ENCODE results near the gene ANKH. TPM values are rescaled to one million over a fixed set of nuclear protein-coding genes. Genes with fewer than 3 reads are reported as not detected.
A peak's percentile ranks its signal among the peaks of the same experiment; 100 is the strongest.

Gene ANKH
- polyA plus RNA-seq, 3 donors, result 2.4 to 6.3 (median 3.1) TPM

DNA sequence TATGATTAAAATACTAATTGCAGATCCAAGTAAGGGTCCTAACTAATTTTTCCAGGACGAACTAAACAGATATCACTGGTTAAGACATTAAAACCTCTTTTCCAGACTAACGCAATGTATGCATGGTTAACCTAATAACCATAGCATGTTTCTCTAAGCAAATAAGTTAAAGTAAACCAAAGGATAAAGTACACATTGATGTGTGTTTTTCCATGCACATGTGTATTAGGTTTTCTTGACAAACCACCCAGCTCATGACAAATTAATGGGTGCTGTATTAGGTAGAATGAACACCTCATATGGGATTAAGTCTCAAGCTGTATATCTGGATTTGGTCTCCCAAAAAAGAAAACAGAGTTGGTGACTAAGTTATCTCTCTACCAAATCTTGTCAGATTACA, 45.6 kb downstream of the ANKH start:
- intact Hi-C loops (cut with micrococcal nuclease), result no loop called here
- H3K27ac Mint-ChIP-seq, result no peak overlapping the region

DNA sequence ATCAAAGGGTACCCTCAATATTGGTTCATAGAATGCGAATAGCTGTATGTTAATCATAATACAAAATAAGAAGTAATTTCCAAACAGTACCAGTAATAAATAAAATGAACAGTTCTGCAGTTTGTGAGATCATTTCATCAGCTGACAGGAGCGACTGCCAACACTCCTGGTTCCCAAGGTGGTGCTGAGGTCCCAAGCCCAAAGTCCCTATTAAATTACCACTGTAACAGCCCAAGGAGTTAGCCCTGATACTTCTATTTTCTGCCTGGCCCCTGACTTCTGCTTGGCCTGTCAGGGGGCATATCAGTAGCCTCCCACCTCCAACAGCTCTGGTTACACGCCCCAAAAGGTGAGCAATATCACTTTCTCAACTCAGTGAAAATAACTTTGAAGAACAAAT, 47.1 kb downstream of the ANKH start:
- H3K9ac ChIP-seq (ENCODE audit: insufficient read depth, low read length, poor library complexity, severe bottlenecking), result no peak overlapping the region
- intact Hi-C loops (cut with micrococcal nuclease), result no loop called here
- 100% methylated on average over 1 of the region's 3 CpGs for WGBS (ENCODE audit: insufficient coverage)
- Mint-ChIP-seq H3K4me1 (no peaks in the 10 kb centered on the region), H3K36me3 (peaks cover 0 to 8% of the 10 kb centered on the region in 2 donors), H3K27me3 (ENCODE audit: low read depth in 3 of 3) (peaks cover 0 to 2% (median 0%) of the 10 kb centered on the region in 3 donors), H3K4me3 (no peak overlapping the region), H3K27ac (peak overlapping the region in 1 of 7 donors; percentile 8), H3K9me3 (peaks cover 0 to 4% (median 0%) of the 10 kb centered on the region in 7 donors)
- H3K4me3 ChIP-seq (replicated peaks in 1 of 3; ENCODE audit: low read depth in 2 of 3, low read length in 3 of 3), result no peak overlapping the region
- H3K4me2 ChIP-seq (replicated peaks; ENCODE audit: extremely low read depth, low read length, poor library complexity, severe bottlenecking), result no peak overlapping the region
- no peak for DNase-seq
- no peaks in the 10 kb centered on the region for H3K36me3 ChIP-seq (replicated peaks in 1 of 2; ENCODE audit: control insufficient read depth in 1 of 2, insufficient read depth in 2 of 2, low read length in 2 of 2)
- H3K9me3 ChIP-seq (replicated peaks in 1 of 2; ENCODE audit: control insufficient read depth in 1 of 2, insufficient read depth in 1 of 2, low read length in 2 of 2), result no peaks in the 10 kb centered on the region
- H2AFZ ChIP-seq (ENCODE audit: insufficient read depth, low read depth, low read length, poor library complexity, severe bottlenecking), result no peak overlapping the region
- H3K27ac ChIP-seq (ENCODE audit: low read depth in 1 of 2, low read length in 2 of 2), result no peak overlapping the region
- TF ChIP-seq, protein P1, sequence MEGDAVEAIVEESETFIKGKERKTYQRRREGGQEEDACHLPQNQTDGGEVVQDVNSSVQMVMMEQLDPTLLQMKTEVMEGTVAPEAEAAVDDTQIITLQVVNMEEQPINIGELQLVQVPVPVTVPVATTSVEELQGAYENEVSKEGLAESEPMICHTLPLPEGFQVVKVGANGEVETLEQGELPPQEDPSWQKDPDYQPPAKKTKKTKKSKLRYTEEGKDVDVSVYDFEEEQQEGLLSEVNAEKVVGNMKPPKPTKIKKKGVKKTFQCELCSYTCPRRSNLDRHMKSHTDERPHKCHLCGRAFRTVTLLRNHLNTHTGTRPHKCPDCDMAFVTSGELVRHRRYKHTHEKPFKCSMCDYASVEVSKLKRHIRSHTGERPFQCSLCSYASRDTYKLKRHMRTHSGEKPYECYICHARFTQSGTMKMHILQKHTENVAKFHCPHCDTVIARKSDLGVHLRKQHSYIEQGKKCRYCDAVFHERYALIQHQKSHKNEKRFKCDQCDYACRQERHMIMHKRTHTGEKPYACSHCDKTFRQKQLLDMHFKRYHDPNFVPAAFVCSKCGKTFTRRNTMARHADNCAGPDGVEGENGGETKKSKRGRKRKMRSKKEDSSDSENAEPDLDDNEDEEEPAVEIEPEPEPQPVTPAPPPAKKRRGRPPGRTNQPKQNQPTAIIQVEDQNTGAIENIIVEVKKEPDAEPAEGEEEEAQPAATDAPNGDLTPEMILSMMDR (IDR thresholded peaks at IDR 0.05), result no peak
- no peaks in the 10 kb centered on the region for H3K4me1 ChIP-seq (ENCODE audit: control insufficient read depth in 1 of 2, insufficient read depth in 2 of 2, low read length in 2 of 2)
- no peaks in the 10 kb centered on the region for H3K79me2 ChIP-seq (ENCODE audit: insufficient read depth, low read length)
- H3K27me3 ChIP-seq (ENCODE audit: control insufficient read depth in 2 of 2, insufficient read depth in 2 of 2, low read length in 2 of 2), result no peaks in the 10 kb centered on the region
- H4K20me1 ChIP-seq (ENCODE audit: insufficient read depth, low read length), result no peaks in the 10 kb centered on the region

More for the DNA sequence above, 45.6 kb downstream of the ANKH start:
- H3K27me3 Mint-ChIP-seq (ENCODE audit: low read depth in 3 of 3), result peaks cover 0 to 2% (median 1%) of the 10 kb centered on the region in 3 donors
- no peaks in the 10 kb centered on the region for H4K20me1 ChIP-seq (ENCODE audit: insufficient read depth, low read length)
- TF ChIP-seq, protein P1 (IDR thresholded peaks at IDR 0.05), result no peak
- DNase-seq, result no peak
- peaks cover 0 to 5% of the 10 kb centered on the region in 2 donors for H3K36me3 Mint-ChIP-seq
- H2AFZ ChIP-seq (ENCODE audit: insufficient read depth, low read depth, low read length, poor library complexity, severe bottlenecking), result no peak overlapping the region
- no peak overlapping the region for H3K27ac ChIP-seq (ENCODE audit: low read depth in 1 of 2, low read length in 2 of 2)
- no peaks in the 10 kb centered on the region for H3K4me1 Mint-ChIP-seq
- H3K4me3 ChIP-seq (replicated peaks in 1 of 3; ENCODE audit: low read depth in 2 of 3, low read length in 3 of 3), result no peak overlapping the region
- no peaks in the 10 kb centered on the region for H3K36me3 ChIP-seq (replicated peaks in 1 of 2; ENCODE audit: control insufficient read depth in 1 of 2, insufficient read depth in 2 of 2, low read length in 2 of 2)
- H3K4me3 Mint-ChIP-seq, result no peak overlapping the region
- no CpG with 5 or more reads among the region's 2 CpGs for WGBS (ENCODE audit: insufficient coverage)
- no peaks in the 10 kb centered on the region for H3K79me2 ChIP-seq (ENCODE audit: insufficient read depth, low read length)
- H3K4me2 ChIP-seq (replicated peaks; ENCODE audit: extremely low read depth, low read length, poor library complexity, severe bottlenecking), result no peak overlapping the region
- no peaks in the 10 kb centered on the region for H3K4me1 ChIP-seq (ENCODE audit: control insufficient read depth in 1 of 2, insufficient read depth in 2 of 2, low read length in 2 of 2)
- no peak overlapping the region for H3K9ac ChIP-seq (ENCODE audit: insufficient read depth, low read length, poor library complexity, severe bottlenecking)
- H3K27me3 ChIP-seq (ENCODE audit: control insufficient read depth in 2 of 2, insufficient read depth in 2 of 2, low read length in 2 of 2), result no peaks in the 10 kb centered on the region
- peaks cover 0 to 3% (median 0%) of the 10 kb centered on the region in 7 donors for H3K9me3 Mint-ChIP-seq
- no peaks in the 10 kb centered on the region for H3K9me3 ChIP-seq (replicated peaks in 1 of 2; ENCODE audit: control insufficient read depth in 1 of 2, insufficient read depth in 1 of 2, low read length in 2 of 2)
